NCI-H2107 treated with DMSO at 0.1 percent for 48 hours (cell line): ENCODE data around the gene RALGPS1.

ENCODE experiments used
- DNase-seq: peaks from one replicate; lab custom pipeline; 2025; ENCODE audit not compliant: unreplicated experiment; lab: John Stamatoyannopoulos, UW

Gene RALGPS1

DNA sequence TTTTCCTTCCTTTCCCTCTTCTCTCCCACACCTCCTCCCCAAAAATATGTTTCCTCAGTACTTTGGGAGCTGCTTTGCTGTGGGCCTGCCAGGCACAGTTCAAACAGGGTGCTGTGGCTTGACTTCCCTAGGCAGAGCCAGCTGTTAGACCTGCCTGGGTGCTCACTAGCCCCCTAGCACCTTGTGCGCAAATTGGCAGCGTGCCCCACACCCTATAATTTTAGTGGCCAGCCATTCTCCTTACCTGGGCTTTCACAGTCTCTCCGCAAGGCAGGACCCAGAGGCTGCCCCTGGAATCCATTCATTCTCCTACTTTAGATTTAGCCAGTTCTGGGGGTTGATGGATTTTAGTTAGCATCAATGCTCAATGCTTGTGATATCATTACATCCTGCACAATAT lies 135.6 kb downstream of the RALGPS1 start:
- DNase-seq: no peak

DNA sequence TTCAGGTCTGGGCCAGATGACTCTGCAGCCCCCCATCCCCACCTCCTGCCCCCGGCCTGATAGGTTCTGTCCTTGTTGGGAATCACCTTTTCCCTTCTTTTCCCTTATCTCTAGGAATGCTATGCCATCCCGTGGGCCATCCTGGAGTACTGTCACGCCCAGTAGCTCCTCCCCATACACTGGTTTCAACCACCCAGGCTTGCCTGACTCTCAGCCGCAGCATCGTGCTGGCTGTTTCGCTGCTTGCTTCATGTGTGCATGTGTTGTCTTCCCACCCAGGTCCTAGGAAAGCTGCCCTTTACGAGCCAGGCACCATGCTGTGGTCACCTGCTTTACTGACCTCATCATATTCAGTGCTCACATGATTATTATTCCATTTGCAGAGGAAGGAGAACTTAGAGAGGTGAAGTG lies 136.0 kb downstream of the RALGPS1 start:
- DNase-seq: no peak

DNA sequence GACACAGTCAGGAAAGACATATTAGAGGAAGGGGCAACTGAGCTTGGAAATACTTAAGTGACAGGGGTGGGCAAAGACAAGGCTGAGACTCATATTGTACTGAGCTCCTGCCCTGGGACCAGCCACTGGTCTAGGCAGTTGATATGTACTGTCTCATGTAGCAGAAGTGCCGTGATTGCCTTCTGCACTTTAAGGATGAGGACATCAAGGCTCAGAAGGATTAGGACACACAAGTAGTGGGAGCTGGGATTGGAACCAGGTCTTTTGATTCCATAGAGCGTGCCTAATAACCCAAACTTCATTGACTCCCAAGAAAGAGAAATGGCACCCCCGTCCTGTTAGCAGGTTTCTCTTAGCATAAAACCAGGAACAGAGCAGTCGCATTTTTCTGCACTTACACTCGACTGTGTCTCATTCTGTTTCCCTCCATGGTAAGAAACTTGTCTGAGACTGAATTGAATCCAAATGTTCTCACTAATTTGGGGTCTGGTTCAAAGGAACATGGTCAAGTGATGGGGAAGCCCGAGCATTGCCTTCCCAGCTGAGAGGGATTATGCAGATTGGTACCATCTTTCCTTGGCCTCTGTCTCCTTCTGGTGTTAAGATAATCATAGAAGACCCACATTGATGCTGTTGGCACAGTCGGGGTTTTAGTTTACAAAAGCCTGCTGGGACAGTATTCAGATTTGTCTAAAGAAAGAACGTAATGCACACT lies 137.5 kb downstream of the RALGPS1 start:
- no peak for DNase-seq

DNA sequence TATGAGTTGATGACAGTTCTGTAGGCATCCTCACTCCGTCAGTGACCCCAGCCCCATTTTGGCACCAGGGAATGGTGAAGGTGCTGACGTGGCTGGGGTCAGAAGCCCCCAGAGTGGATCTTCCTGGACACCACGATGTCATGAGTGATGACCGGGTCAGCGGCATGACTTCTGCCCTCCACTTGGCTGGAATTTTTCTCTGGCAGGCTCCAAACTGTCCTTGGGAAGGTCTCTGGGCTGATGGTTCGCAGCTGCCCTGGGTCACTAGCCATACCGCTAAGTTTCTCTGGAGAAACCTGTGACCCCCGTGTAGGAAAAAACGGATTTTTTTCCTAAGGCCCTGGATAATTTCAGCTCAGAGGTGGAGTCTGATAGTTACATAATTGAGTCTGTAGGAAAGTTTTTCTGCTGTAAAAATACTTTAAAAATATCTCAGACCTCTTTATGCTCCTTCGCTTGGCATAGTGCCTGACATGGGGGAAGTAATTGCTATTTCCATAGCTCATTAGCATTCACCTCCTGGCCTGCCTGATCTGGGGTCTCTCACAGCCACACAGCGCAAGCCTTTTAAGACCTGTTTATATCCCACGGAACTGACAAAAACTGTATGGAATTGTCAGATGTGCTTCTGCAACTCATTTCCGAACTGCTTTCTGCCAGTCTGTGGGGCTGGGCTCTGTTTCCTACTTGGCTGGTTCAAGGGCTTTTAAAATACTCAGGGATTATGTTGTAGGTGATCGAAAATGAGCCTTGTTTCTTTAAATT lies 138.7 kb downstream of the RALGPS1 start:
- no peak for DNase-seq

DNA sequence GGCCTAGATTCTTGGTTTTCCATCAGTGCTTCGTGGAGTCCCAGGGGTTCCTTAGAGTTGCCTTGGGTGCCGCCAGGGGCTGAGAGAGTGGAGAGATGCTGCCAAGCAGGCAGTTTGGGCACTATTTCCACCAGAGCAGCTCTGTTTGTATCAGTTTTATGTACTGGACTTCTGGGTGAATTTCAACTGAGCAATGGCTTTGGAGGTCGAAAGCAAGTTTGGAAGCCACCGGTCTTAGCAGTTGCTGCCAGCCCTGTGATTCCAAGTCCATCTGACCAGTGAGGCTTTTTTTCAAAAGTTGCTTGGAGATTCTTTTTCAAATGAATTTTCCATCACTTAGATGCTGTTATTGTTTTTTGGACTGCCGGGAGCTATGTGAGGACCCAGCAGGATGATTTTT lies 139.4 kb downstream of the RALGPS1 start:
- DNase-seq: no peak

DNA sequence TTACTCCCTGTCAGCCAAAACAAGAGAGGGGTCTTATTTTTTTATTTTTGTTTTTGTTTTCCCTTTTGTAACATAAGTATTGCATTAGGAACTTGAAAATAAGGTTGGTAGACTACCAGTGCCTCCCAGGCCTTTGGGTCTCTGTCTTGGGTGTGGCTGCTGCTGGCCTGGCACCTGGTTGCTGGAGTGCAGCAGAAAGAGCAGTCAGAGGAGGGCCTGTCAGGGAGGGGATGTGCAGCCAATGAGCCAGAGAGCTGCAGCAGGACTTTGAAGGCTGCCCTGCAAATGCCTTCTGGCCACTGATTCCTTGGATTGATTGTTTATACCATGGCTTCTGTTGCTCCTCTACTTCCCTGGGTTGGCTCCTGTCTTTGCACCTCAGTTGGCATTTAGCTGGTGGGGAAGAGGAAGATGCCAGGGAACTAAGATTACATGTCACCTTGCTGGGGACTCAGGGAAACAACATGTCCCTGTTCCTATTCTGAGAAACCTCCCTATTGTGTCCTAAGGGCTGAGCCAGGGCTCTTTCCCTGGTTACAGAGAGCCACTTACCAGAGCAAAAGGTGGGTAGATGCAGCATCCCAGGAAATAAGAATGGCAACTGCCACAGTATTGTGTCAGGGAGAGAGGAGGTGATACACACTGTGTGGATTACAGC lies 141.3 kb downstream of the RALGPS1 start:
- DNase-seq: no peak

DNA sequence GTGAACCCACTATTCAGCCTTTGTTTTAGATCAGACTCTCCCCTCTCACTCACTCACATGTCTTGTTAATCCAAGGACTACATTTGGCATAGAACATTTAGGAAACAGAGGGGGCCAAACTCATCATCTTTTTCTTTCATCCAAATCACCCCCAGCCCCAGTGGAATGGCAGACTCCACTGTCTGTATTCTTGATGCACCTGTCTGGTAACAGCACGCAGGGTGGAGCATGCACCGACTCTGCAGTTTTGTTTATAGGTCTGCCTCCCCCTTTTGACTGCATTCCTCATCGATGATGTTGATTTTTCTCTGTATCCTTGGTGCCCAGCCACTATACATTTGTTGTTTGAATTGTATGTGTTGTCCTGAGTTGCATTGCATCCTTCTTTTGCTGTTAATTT lies 141.9 kb downstream of the RALGPS1 start:
- DNase-seq: no peak

DNA sequence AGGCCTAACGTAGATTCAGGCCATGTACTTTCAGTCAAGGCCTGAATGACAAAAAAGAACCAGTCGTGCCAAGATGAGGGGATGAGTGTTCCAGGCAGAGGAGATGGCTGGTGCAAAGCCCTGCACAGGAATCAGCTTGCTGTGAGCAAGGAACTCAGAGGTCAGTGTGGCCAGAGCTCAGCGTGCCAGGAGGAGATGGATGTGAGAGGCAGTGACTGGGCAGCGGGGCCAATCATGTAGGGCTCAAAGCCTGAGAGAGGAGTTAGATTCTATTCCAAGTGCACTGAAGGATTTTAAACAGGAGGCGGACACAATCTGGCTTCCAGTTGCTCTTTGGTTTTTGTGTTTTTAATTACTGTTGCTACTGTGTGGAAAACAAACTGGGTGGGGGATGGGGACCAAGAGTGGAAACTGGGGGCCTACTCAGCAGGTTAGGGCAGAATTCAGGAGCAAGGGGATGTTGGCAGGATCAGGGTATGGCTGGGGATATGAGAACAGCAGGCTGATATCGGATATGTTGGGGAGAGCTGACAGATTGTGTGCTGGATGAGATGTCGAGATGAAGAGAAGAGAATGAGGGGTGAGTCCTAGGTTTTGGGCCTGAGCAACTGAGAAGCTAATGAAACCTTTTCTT lies 143.5 kb downstream of the RALGPS1 start:
- no peak for DNase-seq

DNA sequence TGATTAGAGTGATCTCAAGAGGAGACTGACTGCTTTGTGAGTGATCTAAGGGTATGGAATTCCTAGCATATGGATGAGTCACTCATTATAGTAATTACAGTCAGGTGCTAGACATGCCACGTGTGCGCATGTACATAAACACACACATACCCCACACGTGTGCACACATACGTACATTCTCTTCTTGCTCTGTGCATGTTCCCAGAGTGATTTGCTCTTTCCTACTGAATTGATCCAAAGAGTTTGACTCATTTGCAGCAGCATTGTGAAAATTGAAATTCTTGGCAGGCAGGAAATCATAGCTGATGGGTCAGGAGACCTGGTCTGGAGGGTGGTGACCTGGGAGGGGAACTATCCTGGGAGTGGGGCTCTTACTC lies 144.1 kb downstream of the RALGPS1 start:
- no peak for DNase-seq

DNA sequence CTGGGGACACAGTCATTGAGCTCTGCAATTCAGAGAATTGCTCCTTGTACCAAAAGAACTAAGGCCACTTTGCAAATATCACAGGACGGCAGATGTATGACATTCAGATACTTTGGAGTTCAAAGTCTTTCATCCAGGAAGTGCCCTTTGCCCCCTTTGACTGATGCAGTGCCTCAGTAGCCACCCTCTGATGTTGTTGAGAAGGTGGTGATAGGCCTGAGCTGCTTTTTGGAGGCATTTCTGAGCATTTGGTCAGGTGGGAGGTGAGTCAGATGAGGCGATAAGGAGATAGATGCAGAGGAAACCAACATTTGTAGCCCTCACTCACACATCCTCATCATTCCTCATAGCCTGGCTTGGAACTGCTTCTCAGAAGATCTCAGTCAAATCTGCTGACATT lies 144.4 kb downstream of the RALGPS1 start:
- DNase-seq: no peak

DNA sequence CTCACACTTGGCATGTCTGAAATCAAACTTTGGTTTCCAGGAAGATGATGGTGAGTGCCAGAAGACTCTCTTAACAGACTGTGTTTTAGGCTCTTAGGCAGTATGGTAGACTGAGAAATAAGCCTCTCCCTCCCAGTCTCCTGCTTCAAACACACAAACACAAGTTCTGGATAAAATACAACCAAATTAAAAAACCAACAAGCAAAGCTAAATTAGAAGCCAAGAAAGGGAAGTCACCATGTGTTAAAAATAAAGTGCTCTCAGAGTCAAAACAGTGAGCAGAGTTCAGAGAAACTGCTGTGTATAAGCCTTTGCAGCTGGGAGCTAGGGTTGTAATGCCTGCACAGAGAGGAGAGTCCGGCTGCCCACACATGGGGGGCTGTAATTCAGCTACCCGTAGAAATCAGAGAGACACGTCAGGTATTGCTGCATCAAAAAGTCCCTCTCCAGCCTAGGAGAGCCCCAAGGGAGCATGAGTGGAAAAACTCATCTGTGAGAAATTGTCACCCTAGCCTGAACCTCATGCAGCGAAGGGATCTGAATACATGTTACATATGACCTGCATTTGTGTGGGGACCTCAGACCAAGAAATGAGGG lies 145.3 kb downstream of the RALGPS1 start:
- no peak for DNase-seq

DNA sequence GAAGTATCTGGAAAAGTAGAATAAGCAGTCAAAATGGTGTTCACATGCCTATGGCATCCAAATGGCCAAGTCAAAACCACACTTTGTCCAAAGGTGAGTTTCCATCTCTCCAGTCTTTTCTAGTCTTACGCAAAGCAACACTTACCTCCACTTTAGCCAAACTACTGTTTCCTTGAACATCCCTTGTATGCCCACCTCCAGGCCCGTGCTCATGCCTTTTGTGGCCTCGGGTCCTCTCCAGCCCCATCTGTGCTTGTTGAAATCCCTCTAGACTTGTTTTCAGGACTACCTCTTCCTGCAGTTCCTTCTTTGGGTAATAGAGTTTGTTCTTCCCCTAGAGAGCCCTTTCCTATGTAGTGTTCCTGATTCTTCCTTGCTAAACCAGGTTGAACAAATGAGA lies 146.8 kb downstream of the RALGPS1 start:
- no peak for DNase-seq

DNA sequence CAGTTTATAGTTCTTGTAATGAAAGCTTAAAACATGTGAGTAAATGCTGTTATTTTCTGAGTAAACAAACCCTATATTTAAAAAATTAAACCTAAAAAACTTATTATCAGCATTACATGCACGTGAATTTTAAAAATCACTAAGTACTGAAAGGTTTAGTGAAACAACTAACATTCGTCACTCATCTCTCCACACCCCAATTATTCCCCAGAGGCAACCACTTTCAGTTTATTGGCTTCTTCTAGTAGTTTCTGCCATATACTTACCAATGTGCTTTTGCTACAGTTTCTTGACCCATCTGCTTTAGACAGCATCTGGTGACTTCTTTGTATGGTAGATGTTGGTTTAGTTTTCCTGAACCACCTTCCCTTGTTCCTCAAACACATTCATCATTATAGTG lies 149.8 kb downstream of the RALGPS1 start:
- no peak for DNase-seq

DNA sequence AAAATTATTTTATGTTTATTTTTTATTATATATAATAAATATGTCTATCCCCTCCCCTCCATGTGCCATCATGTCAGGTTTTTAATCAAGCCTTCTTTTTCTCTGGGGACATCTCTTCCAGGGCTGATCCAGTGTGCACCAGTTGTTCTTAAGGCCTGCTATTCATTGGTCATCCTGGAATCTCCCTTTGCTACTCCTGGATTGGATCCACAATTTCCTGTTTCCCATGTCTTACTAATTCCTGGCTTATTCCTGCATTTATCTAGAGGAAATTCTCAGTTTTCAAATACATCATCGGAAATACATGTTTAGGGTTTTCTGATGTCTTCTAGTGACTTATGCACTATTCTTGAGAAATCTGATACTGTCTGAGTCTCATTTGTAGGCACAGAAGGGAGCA lies 151.0 kb downstream of the RALGPS1 start:
- no peak for DNase-seq

DNA sequence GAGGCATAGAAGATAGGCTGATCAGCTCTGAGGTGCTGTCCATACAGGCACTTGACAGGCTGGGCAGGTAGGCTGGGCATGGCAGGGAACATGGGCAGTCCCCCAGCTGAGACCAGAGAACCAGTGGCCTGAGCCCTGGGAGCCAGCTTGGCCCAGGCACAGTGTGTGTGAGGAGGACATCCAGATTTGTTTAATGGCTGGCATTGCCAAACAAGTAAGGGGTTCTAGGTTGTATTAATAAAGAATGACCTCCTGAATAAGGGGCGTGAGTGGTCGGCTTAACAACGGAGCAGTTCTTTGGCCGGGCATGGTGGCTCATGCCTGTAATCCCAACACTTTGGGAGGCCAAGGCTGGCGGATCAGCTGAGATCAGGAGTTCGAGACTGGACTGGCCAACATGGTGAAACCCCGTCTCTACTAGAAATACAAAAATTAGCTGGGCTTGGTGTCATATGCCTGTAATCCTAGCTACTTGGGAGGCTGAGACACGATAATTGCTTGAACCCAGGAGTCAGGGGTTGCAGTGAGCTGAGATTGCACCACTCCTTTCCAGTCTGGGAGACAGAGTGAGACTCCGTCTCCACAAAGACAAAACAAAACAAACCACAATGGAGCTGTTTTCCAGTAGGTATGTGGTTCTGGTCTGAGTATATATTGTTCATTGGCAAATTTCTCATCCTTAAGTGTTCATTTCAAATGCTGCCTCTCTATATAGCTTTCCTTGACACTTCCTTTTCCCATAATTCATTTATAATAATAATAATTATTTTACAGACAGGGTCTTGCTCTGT lies 151.7 kb downstream of the RALGPS1 start:
- no peak for DNase-seq

DNA sequence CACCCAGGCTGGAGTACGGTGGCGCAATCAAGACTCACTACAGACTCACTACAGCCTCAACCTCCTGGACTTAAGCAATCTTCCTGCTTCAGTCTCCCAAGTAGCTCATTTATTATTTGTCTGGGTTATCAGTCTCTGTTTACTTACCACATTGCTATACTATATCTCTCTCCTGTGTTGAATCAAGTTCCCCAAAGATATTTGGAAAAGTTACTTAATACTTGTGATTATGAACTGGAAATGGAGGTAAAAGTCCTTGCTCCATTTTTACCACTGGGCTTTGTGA lies 152.2 kb downstream of the RALGPS1 start:
- no peak for DNase-seq

DNA sequence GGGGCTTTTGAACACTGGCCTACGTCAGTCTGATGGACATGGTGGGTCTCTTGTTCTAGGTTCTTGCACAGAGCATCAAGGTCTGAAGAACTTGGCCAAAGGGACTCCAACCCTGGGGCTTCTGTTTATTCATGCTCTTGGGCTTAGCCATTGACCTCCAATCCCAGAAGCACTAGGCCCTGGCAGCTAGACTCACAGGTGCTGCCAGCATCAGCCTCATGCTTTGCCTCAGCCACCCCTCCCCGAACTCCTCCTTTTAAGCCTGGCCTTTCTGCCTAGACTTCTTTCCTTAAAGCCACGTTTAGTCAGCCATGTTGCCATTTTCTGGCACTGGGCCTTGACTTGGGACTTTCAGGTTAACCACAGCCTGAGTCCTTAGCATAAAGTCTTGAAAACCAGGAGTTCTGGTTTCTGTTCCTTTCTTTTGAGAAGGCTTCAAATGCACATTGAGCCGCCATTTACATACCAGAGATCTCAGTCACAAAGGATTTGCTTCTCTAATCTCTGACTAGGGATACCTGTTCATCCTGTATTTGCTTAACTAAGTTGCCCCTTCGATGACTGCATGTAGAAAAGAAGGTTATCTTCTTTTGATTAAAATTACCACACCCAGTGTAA lies 153.1 kb downstream of the RALGPS1 start:
- DNase-seq: no peak

DNA sequence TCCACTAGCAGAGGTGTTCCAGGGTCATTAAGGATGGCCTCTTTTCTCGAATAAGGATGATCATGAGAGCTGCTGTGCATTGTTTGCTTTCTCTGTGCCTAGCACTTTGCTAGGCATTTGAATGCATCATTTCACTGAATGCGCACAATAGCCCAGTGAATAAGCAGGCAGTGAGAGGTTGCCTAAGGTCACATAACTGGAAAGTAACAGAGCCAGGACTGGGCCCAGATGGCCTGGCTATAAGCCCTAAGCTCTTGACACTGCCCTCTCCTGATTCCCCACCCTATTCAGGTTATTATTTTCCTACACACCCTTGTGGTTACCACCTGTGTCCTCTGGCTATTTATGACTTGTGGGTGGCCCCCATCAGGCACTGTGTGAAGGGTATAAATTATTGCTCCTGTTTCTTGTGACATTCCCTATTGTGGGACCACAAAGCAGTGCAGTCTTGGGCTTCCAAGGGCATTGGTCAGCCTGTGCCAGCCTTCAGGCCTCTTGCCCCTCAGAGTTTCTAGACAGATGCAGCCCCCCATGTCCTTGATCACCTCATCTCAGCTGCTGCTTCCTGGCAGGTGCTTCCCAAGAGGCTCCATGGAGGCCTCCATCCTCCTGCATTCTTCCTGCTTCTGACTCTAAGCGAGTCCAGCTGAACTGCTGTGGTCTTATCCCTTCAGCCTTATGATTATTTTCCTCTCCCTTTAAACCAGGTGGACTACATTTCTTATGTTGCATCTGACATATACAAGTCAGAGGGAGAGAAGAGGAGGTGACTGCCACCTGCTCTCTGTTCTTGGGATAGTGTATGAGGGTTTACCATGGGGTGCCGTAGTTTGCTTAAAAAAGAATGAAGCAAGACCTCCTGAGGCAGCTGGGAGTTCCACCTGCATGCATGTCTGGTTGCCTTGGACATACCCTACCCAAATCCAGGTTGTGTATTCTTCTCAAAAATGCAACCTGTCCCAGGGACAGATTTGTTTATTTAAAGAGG lies 160.3 kb downstream of the RALGPS1 start:
- DNase-seq: no peak
